ENCODE results near the gene CLSTN2.

CLSTN2 gene

DNA sequence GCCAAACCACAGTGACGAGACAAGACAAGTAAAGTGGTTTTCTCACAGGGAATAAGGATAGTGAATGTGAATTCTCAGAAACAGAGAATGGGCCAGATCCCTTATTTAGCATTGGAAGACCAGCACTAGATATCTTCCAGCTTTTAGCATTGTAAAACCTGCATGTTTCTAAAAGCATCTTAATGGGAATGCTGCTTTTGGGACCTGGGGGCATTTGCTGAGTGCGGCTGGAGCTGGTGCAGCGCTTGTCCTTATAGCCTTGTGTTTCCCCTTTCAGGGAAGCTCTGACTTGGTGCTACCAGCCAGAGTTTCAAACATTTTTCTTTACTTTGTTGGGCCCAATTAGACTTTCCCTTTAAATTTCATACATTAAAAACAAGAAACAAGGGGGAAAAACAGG is 52.9 kb downstream of the CLSTN2 start:
- TF ChIP-seq, protein P1, sequence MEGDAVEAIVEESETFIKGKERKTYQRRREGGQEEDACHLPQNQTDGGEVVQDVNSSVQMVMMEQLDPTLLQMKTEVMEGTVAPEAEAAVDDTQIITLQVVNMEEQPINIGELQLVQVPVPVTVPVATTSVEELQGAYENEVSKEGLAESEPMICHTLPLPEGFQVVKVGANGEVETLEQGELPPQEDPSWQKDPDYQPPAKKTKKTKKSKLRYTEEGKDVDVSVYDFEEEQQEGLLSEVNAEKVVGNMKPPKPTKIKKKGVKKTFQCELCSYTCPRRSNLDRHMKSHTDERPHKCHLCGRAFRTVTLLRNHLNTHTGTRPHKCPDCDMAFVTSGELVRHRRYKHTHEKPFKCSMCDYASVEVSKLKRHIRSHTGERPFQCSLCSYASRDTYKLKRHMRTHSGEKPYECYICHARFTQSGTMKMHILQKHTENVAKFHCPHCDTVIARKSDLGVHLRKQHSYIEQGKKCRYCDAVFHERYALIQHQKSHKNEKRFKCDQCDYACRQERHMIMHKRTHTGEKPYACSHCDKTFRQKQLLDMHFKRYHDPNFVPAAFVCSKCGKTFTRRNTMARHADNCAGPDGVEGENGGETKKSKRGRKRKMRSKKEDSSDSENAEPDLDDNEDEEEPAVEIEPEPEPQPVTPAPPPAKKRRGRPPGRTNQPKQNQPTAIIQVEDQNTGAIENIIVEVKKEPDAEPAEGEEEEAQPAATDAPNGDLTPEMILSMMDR (IDR thresholded peaks at IDR 0.05; ENCODE audit: low read depth, low read length): no peak
- in situ Hi-C loops (cut with HindIII; ENCODE audit: low sequenced_read_pairs): loop anchor here (10.0 kb wide), 1 partner anchor 517 kb away; no protein-coding TSS in a partner anchor
- DNase-seq (ENCODE audit: low read depth, low spot score): no peak
- H3K4me3 ChIP-seq (ENCODE audit: low read depth, low read length): no peak overlapping the region

DNA sequence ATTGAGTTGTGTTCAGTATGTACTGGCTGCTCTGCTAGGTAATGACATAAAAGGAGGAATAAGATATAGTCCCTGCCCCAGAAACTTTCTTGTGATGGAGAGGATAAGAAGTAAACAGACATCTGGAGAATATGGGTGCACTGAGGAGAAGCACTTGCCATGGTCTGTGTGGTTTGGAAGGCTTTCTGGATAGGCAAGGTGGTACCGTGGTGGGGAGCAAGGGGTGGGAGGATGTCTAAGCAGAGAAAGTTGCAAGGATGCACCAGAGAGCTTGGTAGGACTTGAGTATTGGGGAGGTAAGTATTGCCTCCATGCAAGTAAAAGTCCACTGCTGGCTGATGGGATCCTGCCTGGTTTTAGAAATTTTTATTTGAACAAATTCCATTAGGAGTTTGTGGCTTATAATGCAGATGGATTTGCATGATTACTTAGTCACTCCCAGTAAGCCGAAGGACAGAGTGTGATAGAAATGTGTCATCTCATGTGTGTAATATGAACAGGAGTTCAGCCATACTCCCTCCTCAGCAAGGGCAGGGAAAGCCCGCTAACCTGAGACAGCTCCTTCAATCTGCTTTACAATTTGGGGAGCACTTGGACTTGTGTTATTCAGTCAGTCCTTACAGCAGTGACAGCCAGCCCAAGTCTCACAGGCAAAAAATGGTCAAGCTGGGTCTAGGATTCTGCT is 53.6 kb downstream of the CLSTN2 start:
- TF ChIP-seq, protein P1 (IDR thresholded peaks at IDR 0.05; ENCODE audit: low read depth, low read length): no peak
- DNase-seq (ENCODE audit: low read depth, low spot score): no peak
- in situ Hi-C loops (cut with HindIII; ENCODE audit: low sequenced_read_pairs): loop anchor here (10.0 kb wide), 1 partner anchor 516 kb away; no protein-coding TSS in a partner anchor
- H3K4me3 ChIP-seq (ENCODE audit: low read depth, low read length): no peak overlapping the region

DNA sequence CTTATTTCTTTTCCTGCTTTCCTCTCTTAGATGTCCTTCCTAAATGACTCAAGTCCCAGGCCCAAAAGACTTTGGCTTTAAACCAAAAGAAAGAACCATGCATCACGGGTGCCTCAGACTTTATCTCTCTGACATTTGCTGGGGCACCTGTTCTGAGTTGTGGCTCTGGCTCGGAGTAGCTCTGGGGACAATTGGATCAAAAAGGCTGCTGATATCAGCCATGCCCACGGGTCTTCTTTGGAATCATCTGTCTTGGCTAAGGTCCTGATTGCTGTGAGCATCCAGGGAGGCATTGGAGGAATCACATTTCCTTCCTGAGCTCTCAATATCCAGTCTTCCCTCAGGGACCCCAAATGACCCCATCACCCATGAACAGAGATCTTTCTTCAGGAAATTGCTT is 59.9 kb downstream of the CLSTN2 start:
- in situ Hi-C loops (cut with HindIII; ENCODE audit: low sequenced_read_pairs): no loop called here
- H3K4me3 ChIP-seq (ENCODE audit: low read depth, low read length): no peak overlapping the region
- DNase-seq (ENCODE audit: low read depth, low spot score): no peak
- TF ChIP-seq, protein P1 (IDR thresholded peaks at IDR 0.05; ENCODE audit: low read depth, low read length): no peak

DNA sequence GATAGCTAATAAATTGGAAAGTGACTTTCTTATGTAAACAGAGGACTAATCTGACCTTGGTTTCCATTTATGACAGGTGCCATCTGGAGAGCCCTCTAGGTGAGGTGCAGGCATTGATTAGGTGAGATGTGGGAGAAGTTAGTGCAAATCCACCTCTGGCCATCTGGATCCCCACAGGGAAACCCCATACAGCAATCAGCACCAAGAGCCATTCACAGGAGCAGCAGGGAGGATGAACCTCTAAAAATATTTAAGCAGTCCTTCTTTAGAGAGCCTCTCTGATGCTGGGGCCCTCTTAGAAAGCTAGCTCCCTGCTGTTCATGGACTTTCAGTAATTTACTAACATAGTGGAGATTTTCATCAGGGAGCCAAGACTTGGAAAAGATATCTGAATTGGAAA is 69.3 kb downstream of the CLSTN2 start:
- in situ Hi-C loops (cut with HindIII; ENCODE audit: low sequenced_read_pairs): no loop called here
- no peak for DNase-seq (ENCODE audit: low read depth, low spot score)
- no peak overlapping the region for H3K4me3 ChIP-seq (ENCODE audit: low read depth, low read length)
- TF ChIP-seq, protein P1 (IDR thresholded peaks at IDR 0.05; ENCODE audit: low read depth, low read length): no peak

DNA sequence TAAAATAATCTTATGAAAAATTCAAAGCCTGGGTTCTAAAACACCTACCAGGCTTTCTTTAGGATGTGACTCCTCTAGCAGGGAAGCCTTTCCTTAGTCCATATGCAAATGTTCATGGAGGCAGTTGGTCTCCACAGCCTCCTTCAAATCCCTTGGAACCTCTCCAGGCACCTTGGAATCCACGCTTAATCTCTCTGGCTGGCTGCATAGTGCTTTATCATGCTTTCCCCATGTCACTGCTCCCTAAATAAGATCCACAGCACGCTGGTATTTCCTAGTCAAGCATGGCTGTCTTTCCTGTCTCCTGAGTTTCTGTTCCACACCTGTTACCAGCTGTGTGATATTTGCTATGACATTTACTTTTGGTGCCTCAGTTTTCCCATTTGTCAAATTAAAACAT is 71.3 kb downstream of the CLSTN2 start:
- TF ChIP-seq, protein P1 (IDR thresholded peaks at IDR 0.05; ENCODE audit: low read depth, low read length): no peak
- in situ Hi-C loops (cut with HindIII; ENCODE audit: low sequenced_read_pairs): no loop called here
- no peak overlapping the region for H3K4me3 ChIP-seq (ENCODE audit: low read depth, low read length)
- DNase-seq (ENCODE audit: low read depth, low spot score): no peak

DNA sequence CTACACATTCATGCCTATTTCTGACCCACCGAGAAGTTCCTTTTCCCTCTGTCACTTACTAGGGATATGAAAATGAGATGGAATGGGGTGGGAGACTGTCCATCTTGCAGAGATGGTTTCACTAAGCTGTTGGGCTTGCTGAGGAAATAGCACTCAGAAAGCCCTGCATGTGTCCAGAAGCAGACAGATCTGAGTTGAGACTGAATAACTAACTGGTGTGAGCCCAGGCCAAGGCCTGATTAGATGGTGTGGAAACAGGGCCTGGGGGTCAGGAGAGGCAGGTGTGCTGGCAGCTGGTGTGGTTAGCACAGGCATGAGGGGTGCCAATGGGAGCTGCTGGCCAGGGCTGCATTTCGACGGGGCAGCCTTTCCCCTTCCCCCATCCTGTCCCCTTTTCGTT is 72.1 kb downstream of the CLSTN2 start:
- H3K4me3 ChIP-seq (ENCODE audit: low read depth, low read length): no peak overlapping the region
- TF ChIP-seq, protein P1 (IDR thresholded peaks at IDR 0.05; ENCODE audit: low read depth, low read length): no peak
- no peak for DNase-seq (ENCODE audit: low read depth, low spot score)
- in situ Hi-C loops (cut with HindIII; ENCODE audit: low sequenced_read_pairs): no loop called here

Measured in astrocyte of the spinal cord (primary cell).